RWPE1 (cell line): Measurements from ENCODE around the gene MTCL1.

ENCODE experiments used
- CTCF ChIA-PET: fragments of 350-600 bp; sonication (Branson Sonifier 250); formaldehyde crosslinking; extraction: SDS; loops from one replicate; lab custom pipeline; 2021; lab: Yijun Ruan, JAX
- POLR2A ChIA-PET: fragments of 400-600 bp; formaldehyde crosslinking; extraction: SDS; loops from one replicate; lab custom pipeline; 2020; ENCODE audit warnings: antibody characterized with exemption; ENCODE audit not compliant: low non-redundant PET; lab: Yijun Ruan, JAX
- DNase-seq: peaks from one replicate; pipeline ENCODE4 v3.0.0; 2012; ENCODE audit warnings: low spot score
- H3K27ac ChIP-seq: fragments of 450-650 bp; 2 replicates; pipeline ENCODE4 v1.5.1; 2017
- CTCF ChIP-seq: fragments of 450-650 bp; conservative IDR thresholded peaks from 2 replicates; pipeline ENCODE4 v1.5.1; 2017; ENCODE audit warnings: low read depth, mild to moderate bottlenecking

The MTCL1 gene

DNA sequence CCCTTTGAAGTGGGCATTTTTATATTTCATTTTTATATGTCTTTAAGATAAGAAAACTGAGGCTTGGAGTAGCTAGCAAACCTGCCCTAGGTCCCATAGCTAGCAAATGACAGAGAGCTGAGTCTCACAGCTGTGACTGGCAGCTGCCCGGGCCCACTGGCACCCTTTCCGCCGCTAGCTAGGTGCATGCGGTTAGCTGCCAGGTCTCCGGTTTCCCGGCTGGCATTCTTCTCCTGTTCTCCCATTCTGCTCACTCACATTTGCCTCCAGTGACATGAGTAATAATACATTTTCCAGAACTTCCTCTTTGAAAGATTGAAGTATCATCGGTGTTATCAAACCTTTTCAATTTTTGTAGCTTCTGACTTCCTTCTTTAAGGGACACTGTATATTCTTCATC, 38.7 kb downstream of the MTCL1 start:
- CTCF ChIA-PET = no interaction called here
- POLR2A ChIA-PET = no interaction called here
- no peak overlapping the region for H3K27ac ChIP-seq
- no peak for DNase-seq
- TF ChIP-seq CTCF = no peak

- ChIA-PET POLR2A (no interaction called here), CTCF (no interaction called here)
- no peak overlapping the region for H3K27ac ChIP-seq
- no peak for DNase-seq
- TF ChIP-seq CTCF = no peak
These were observed 39.3 kb downstream of the MTCL1 start for GRCh38 chr18:8744656-8745055.

DNA sequence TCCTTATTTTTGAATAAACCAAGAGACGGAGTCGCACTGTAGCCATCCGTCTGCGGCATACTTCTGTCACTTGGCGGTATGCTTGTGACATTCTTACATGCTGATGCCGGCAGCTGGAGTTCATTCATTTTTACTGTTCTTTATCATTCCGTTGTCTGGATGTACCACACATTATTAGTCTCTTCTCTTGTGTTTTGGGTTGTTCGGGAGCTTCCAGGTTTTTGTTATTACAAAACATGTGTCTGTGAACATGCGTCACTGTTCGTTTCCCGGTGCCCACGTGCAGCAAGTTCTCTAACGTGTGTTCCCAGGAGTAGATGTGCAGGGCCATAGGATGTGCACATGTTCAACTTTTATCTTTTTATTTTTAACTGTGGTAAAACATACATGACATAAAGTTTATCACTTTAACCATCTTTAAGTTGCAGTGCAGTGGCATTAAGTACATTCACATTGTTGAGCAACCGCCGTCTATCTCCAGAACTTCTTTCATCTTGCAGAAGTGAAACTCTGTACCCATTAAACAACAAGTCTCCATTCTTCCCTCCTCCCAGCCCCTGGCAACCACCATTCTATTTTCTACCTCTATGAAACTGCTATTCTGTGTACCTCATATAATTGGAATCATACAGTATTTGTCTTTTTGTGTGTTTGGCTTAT, 40.1 kb downstream of the MTCL1 start:
- TF ChIP-seq CTCF = no peak
- POLR2A ChIA-PET = no interaction called here
- no peak overlapping the region for H3K27ac ChIP-seq
- CTCF ChIA-PET = no interaction called here
- DNase-seq = no peak

DNA sequence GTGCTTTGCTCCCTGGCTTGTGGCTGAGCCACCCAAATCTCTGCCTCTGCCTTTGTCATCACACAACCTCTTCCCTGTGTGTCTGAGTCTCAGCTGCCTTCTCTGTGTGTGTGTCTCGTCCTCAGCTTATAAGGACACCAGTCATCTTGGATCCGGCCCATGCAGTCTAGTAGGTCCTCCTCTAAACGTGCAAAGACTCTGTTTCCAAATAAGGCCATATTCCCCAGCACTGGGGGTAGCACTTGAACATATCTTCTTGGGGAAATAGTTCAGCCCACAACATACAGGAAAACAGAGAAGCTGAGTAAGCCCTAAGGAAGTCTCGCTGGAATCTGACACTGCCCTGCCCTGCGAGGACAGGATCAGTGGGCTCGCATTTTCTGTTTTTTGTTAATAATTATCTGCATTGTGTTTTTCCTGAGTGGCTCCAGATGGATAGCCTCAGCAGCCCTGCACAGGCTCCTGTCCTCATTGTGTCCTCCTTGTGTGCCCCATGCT, 42.1 kb downstream of the MTCL1 start:
- TF ChIP-seq CTCF = no peak
- no peak overlapping the region; the same call in 1 of the 2 replicates for H3K27ac ChIP-seq
- DNase-seq = no peak
- ChIA-PET POLR2A (no interaction called here), CTCF (no interaction called here)

GRCh38 chr18:8749492-8749891, 44.1 kb downstream of the MTCL1 start:
- no peak overlapping the region for H3K27ac ChIP-seq
- TF ChIP-seq CTCF = no peak
- CTCF ChIA-PET = no interaction called here
- POLR2A ChIA-PET = no interaction called here
- no peak for DNase-seq

GRCh38 chr18:8750954-8751415, 45.6 kb downstream of the MTCL1 start:
- no peak for DNase-seq
- ChIA-PET POLR2A (interaction anchor here (0.6 kb wide), 1 partner anchor 26 kb away, joined by 4 read pairs; no protein-coding TSS in a partner anchor), CTCF (interaction anchor here (1.1 kb wide), 1 partner anchor 231 kb away, joined by 4 read pairs; no protein-coding TSS in a partner anchor)
- peak overlapping the region; percentile 69 for H3K27ac ChIP-seq
- TF ChIP-seq CTCF = no peak
